ENCODE results near the gene SFR1. TPM values are rescaled to one million over a fixed set of nuclear protein-coding genes. Genes with fewer than 3 reads are reported as not detected.
"Not testable (repeated sequence)": the region's sequence is repeated elsewhere in the genome, so short reads cannot be mapped to it uniquely, and the experiment has no call there.

SFR1 gene
- total and polyA plus RNA-seq, 3 experiments from 2014 or later = 13.6 to 15.5 (median 13.7) TPM

DNA sequence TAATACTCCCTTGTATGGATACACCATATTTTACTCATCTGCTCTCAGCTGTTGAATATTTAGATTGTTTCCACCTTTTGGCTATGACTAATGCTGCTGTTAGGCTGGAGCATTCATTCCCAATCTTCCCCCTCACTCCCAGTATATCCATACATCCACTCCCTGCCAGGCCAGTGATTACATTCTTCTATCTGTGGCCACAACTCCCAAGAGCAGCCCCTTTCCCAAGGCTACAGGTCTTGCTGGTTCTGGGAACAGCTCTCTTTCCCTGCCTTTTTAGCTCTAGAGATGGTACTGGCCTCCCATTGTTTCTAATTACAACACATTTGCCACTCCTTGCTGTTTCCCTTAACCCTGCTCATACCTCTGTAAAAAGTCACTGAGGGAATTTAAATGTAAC is 28.2 kb downstream of the SFR1 start:
- no peak overlapping the region for H3K4me3 Mint-ChIP-seq
- peaks cover 0 to 25% (median 1%) of the 10 kb centered on the region in 3 donors for H3K36me3 Mint-ChIP-seq
- Histone ChIP-seq H3K4me3 (ENCODE audit: low read length) (no peak overlapping the region), H3K27ac (ENCODE audit: low read depth, low read length) (no peak overlapping the region), H3K9me3 (ENCODE audit: low read length) (peaks cover 6% of the 10 kb centered on the region), H3K27me3 (ENCODE audit: insufficient read depth, low read length, poor library complexity, severe bottlenecking) (no peaks in the 10 kb centered on the region), H3K36me3 (ENCODE audit: insufficient read depth, low read length) (no peaks in the 10 kb centered on the region), H3K4me1 (ENCODE audit: insufficient read depth, low read length) (no peaks in the 10 kb centered on the region)
- CTCF ChIA-PET = no interaction called here
- no peak for DNase-seq
- H3K9me3 Mint-ChIP-seq = peaks cover 13 to 19% (median 17%) of the 10 kb centered on the region in 5 donors
- no peaks in the 10 kb centered on the region for H3K4me1 Mint-ChIP-seq
- POLR2A ChIA-PET = no interaction called here
- no peak overlapping the region for H3K27ac Mint-ChIP-seq
- H3K27me3 Mint-ChIP-seq = peaks cover 27 to 69% of the 10 kb centered on the region in 2 donors

DNA sequence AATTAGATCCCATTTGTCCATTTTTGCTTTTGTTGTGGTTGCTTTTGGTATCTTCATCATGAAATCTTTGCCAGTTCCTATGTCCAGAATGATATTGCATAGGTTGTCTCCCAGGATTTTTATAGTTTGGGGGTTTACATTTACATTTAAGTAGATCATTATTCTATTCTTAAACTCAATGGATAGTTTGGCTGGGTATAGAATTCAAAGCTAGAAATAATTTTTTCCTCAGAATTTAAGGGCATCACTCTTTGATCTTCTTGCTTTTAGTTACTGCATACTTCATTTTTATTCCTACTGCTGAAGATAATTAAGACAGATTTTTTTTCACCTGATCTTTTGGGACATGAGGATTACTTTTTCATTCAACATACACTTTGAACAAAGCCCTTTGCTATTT is 29.8 kb downstream of the SFR1 start:
- H3K4me3 Mint-ChIP-seq = no peak overlapping the region
- DNase-seq = no peak
- H3K27me3 ChIP-seq (ENCODE audit: insufficient read depth, low read length, poor library complexity, severe bottlenecking) = no peaks in the 10 kb centered on the region
- no peaks in the 10 kb centered on the region for H3K4me1 ChIP-seq (ENCODE audit: insufficient read depth, low read length)
- H3K36me3 Mint-ChIP-seq = peaks cover 0 to 25% (median 1%) of the 10 kb centered on the region in 3 donors
- H3K27ac ChIP-seq (ENCODE audit: low read depth, low read length) = no peak overlapping the region
- H3K36me3 ChIP-seq (ENCODE audit: insufficient read depth, low read length) = no peaks in the 10 kb centered on the region
- CTCF ChIA-PET = no interaction called here
- H3K27ac Mint-ChIP-seq = no peak overlapping the region
- H3K27me3 Mint-ChIP-seq = peaks cover 37 to 80% of the 10 kb centered on the region in 2 donors
- H3K9me3 ChIP-seq (ENCODE audit: low read length) = peaks cover 6% of the 10 kb centered on the region
- peaks cover 13 to 19% (median 17%) of the 10 kb centered on the region in 5 donors for H3K9me3 Mint-ChIP-seq
- H3K4me3 ChIP-seq (ENCODE audit: low read length) = no peak overlapping the region
- POLR2A ChIA-PET = no interaction called here
- no peaks in the 10 kb centered on the region for H3K4me1 Mint-ChIP-seq

DNA sequence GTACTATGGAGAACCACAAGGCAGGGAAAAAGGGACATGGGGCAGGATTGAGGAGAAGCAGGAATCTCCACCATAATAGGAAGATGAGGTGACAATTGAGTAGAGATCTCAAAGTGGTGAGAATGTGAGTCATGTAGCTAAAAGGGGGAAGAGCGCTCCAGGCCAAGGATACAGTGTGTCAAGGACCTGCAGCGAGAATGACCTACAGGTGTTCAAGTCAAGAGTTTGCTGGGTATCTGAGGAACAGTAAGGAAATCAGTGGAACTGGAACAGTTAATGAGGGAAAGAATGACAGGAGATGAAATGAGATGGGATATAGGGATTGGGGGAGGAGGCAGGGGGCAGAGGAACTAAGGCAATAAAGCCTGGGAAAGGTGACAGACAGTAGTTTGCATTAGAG is 33.6 kb downstream of the SFR1 start:
- ChIA-PET POLR2A (interaction anchor here (0.6 kb wide), 1 partner anchor 34 kb away, joined by 4 read pairs; no protein-coding TSS in a partner anchor), CTCF (no interaction called here)
- DNase-seq = no peak
- Mint-ChIP-seq H3K27ac (no peak overlapping the region), H3K4me3 (no peak overlapping the region), H3K36me3 (peaks cover 0 to 25% (median 1%) of the 10 kb centered on the region in 3 donors), H3K27me3 (peaks cover 38 to 61% of the 10 kb centered on the region in 2 donors), H3K4me1 (no peaks in the 10 kb centered on the region), H3K9me3 (peaks cover 13 to 19% (median 17%) of the 10 kb centered on the region in 5 donors)
- Histone ChIP-seq H3K36me3 (ENCODE audit: insufficient read depth, low read length) (no peaks in the 10 kb centered on the region), H3K9me3 (ENCODE audit: low read length) (peaks cover 6% of the 10 kb centered on the region), H3K27ac (ENCODE audit: low read depth, low read length) (no peak overlapping the region), H3K4me3 (ENCODE audit: low read length) (no peak overlapping the region), H3K27me3 (ENCODE audit: insufficient read depth, low read length, poor library complexity, severe bottlenecking) (no peaks in the 10 kb centered on the region), H3K4me1 (ENCODE audit: insufficient read depth, low read length) (no peaks in the 10 kb centered on the region)

DNA sequence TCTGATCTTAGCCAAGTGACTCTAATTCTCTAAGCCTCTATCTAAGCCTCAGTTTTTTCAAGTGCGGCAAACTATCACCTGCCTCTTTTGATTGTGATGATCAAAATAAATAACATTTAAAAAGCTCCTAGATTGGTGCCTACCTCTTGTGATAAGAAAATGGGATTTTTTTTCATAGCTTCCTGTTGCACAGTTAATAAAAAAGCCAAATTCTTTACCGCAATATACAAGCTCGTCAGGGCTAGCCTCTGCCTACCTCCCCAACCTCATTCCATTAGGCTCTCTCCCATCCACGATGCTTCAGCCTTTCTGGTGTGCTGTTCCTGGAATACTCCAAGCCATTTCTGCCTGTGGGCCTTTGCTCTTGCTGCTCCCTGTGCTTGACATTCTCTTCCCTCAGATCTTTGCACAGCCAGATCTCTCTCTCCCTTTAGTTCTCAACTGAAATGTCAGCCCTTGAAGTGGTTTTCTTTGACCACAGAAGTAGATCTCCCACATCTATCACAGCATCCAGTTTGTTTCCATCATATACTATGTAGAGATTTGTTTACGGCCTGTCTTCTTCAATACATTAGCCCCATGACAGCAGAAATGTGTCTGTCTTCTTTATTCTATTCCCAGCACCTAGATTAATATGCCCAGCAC is 48.8 kb downstream of the SFR1 start:
- H3K4me3 ChIP-seq (ENCODE audit: low read length) = no peak overlapping the region

DNA sequence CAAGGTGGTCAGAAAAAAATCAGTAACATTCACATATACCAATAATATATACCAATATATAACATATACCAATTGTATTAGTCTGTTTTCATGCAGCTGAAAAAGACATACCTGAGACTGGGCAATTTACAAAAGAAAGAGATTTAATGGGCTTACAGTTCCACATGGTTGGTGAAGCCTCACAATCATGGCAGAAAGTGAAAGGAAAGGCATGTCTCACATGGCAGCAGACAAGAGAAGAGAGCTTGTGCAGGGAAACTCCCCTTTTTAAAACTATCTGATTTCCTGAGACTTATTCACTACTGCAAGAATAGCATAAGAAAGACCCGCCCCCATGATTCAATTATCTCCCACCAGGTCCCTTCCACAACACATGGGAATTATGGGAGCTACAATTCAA is 52.2 kb downstream of the SFR1 start:
- H3K9me3 ChIP-seq (ENCODE audit: low read length); H3K9me3 Mint-ChIP-seq; CTCF ChIA-PET; H3K27me3 ChIP-seq (ENCODE audit: insufficient read depth, low read length, poor library complexity, severe bottlenecking); H3K27ac ChIP-seq (ENCODE audit: low read depth, low read length); H3K27ac Mint-ChIP-seq; POLR2A ChIA-PET; H3K4me3 Mint-ChIP-seq; H3K36me3 Mint-ChIP-seq; H3K4me3 ChIP-seq (ENCODE audit: low read length); DNase-seq; H3K36me3 ChIP-seq (ENCODE audit: insufficient read depth, low read length): not testable (repeated sequence)
- Mint-ChIP-seq H3K4me1 (peaks cover 13 to 21% (median 15%) of the 10 kb centered on the region in 3 donors), H3K27me3 (peaks cover 10 to 12% of the 10 kb centered on the region in 2 donors)
- H3K4me1 ChIP-seq (ENCODE audit: insufficient read depth, low read length) = peaks cover 17% of the 10 kb centered on the region

More for the DNA sequence above, 48.8 kb downstream of the SFR1 start:
- peak in 2 of 5 donors; percentile 40 to 71 for DNase-seq
- peaks cover 0 to 5% (median 0%) of the 10 kb centered on the region in 3 donors for H3K36me3 Mint-ChIP-seq
- CTCF ChIA-PET = interaction anchor here (0.8 kb wide), 1 partner anchor 48 kb away, joined by 3 read pairs; no protein-coding TSS in a partner anchor
- Histone ChIP-seq H3K4me1 (ENCODE audit: insufficient read depth, low read length) (peaks cover 17% of the 10 kb centered on the region), H3K9me3 (ENCODE audit: low read length) (no peaks in the 10 kb centered on the region), H3K36me3 (ENCODE audit: insufficient read depth, low read length) (no peaks in the 10 kb centered on the region), H3K27ac (ENCODE audit: low read depth, low read length) (no peak overlapping the region), H3K27me3 (ENCODE audit: insufficient read depth, low read length, poor library complexity, severe bottlenecking) (no peaks in the 10 kb centered on the region)
- peaks cover 16 to 31% of the 10 kb centered on the region in 2 donors for H3K27me3 Mint-ChIP-seq
- H3K4me3 Mint-ChIP-seq = peak overlapping the region in 3 of 7 donors; percentile 0 to 16 (median 0)
- H3K4me1 Mint-ChIP-seq = peaks cover 13 to 17% (median 15%) of the 10 kb centered on the region in 3 donors
- peaks cover 5 to 10% (median 6%) of the 10 kb centered on the region in 5 donors for H3K9me3 Mint-ChIP-seq
- H3K27ac Mint-ChIP-seq = peak overlapping the region in 3 of 8 donors; percentile 12 to 73 (median 47)
- POLR2A ChIA-PET = no interaction called here

Other genes starting within 250 kb of the SFR1 start
- gene STN1, start 204.0 kb upstream of the SFR1 start, total RNA-seq = 10 to 100 TPM; 23.6 to 24.5 TPM
- 101 TPM for gene STN1, start 204.0 kb upstream of the SFR1 start, polyA plus RNA-seq
- 10 to 100 TPM; 23.7 to 24.8 TPM for gene SLK, start 155.0 kb upstream of the SFR1 start, total RNA-seq
- 15.8 TPM for gene SLK, start 155.0 kb upstream of the SFR1 start, polyA plus RNA-seq
- not detected for gene COL17A1, start 36.3 kb upstream of the SFR1 start, total RNA-seq
- not detected for gene COL17A1, start 36.3 kb upstream of the SFR1 start, polyA plus RNA-seq
- under 1 TPM in 1 of 2 experiments, not detected in 1; 0.07 TPM for gene CFAP43, start 110.2 kb downstream of the SFR1 start, total RNA-seq
- gene CFAP43, start 110.2 kb downstream of the SFR1 start, polyA plus RNA-seq = not detected
- gene GSTO1, start 132.7 kb downstream of the SFR1 start, total RNA-seq = 100 to 1,000 TPM; 122 TPM
- 167 TPM for gene GSTO1, start 132.7 kb downstream of the SFR1 start, polyA plus RNA-seq
- 1 to 10 TPM in 1 of 2 experiments, under 1 TPM in 1; 0.93 to 1.1 TPM for gene GSTO2, start 147.0 kb downstream of the SFR1 start, total RNA-seq
- 0.60 TPM for gene GSTO2, start 147.0 kb downstream of the SFR1 start, polyA plus RNA-seq
- 10 to 100 TPM; 12.8 to 13.1 TPM for gene ITPRIP, start 216.3 kb downstream of the SFR1 start, total RNA-seq
- gene ITPRIP, start 216.3 kb downstream of the SFR1 start, polyA plus RNA-seq = 23.1 TPM
- gene CFAP58, start 231.7 kb downstream of the SFR1 start, total RNA-seq = under 1 TPM in 1 of 2 experiments, not detected in 1; 0.07 TPM
- gene CFAP58, start 231.7 kb downstream of the SFR1 start, polyA plus RNA-seq = not detected

Data from CD8-positive, alpha-beta memory T cell (primary cell).